AG04450 (cell line): ENCODE results near the gene KNDC1. TPM values are rescaled to one million over a fixed set of nuclear protein-coding genes. Genes with fewer than 3 reads are reported as not detected.

Source experiments
- CTCF ChIA-PET: fragments of 300-600, 350-600 bp; formaldehyde crosslinking; extraction: SDS; loops from one replicate; lab custom pipeline; 2022; ENCODE audit warnings: antibody characterized with exemption, inconsistent platforms; lab: Charles Lee
- POLR2A ChIA-PET: fragments of 350-600 bp; formaldehyde crosslinking; extraction: SDS; loops from one replicate; lab custom pipeline; 2021; ENCODE audit warnings: antibody characterized with exemption, inconsistent platforms; lab: Yijun Ruan, JAX
- DNase-seq: peaks from one replicate; pipeline ENCODE4 v3.0.0-alpha.2; 2011; ENCODE audit warnings: low read depth, low spot score
- H3K27ac ChIP-seq: one replicate; pipeline ENCODE4 v1.5.1; 2012; ENCODE audit warnings: low read depth, low read length, control low read depth
- H3K27me3 ChIP-seq: one replicate; pipeline ENCODE4 v1.6.0; 2012; ENCODE audit warnings: low read length; ENCODE audit not compliant: control insufficient read depth, insufficient read depth
- H3K4me3 ChIP-seq: 2 replicates; pipeline ENCODE4 v1.5.1; 2011; ENCODE audit warnings: mild to moderate bottlenecking, low read depth, low read length, control low read depth
- H3K9me3 ChIP-seq: 2 replicates; pipeline ENCODE4 v1.5.1; 2012; ENCODE audit warnings: low read length; ENCODE audit not compliant: control insufficient read depth, insufficient read depth
- CTCF ChIP-seq: IDR thresholded peaks from 2 replicates; pipeline ENCODE4 v1.5.1; 2011; ENCODE audit warnings: low read depth, low read length, control low read depth, inconsistent platforms
- polyA plus RNA-seq: library from polyadenylated mRNA; depleted of rRNA; stranded (reverse); fragments of >200 nt; gene quantifications from 2 replicates; pipeline ENCODE4 v1.2.3, GENCODE V29; 2011

KNDC1 gene
- polyA plus RNA-seq, 1 experiment, result 0.46 TPM

GRCh38 chr10:133249094-133249780, 89.2 kb downstream of the KNDC1 start:
- DNase-seq, result no peak
- Histone ChIP-seq H3K27me3 (peaks cover 17% of the 10 kb centered on the region), H3K27ac (no peak overlapping the region), H3K9me3 (no peaks in the 10 kb centered on the region; the same call in 1 of the 2 replicates), H3K4me3 (no peak overlapping the region)
- CTCF ChIA-PET, result no interaction called here
- no peak for TF ChIP-seq CTCF
- POLR2A ChIA-PET, result no interaction called here

- Histone ChIP-seq H3K27me3 (peaks cover 17% of the 10 kb centered on the region), H3K4me3 (no peak overlapping the region), H3K9me3 (no peaks in the 10 kb centered on the region; the same call in 1 of the 2 replicates), H3K27ac (no peak overlapping the region)
- no peak for TF ChIP-seq CTCF
- POLR2A ChIA-PET, result no interaction called here
- no peak for DNase-seq
- CTCF ChIA-PET, result no interaction called here
Observed at GRCh38 chr10:133249975-133250754, 90.1 kb downstream of the KNDC1 start.

- ChIA-PET CTCF (no interaction called here), POLR2A (no interaction called here)
- Histone ChIP-seq H3K4me3 (no peak overlapping the region), H3K9me3 (no peaks in the 10 kb centered on the region; the same call in 1 of the 2 replicates), H3K27me3 (peaks cover 13% of the 10 kb centered on the region), H3K27ac (no peak overlapping the region)
- no peak for DNase-seq
- TF ChIP-seq CTCF, result no peak
Observed at GRCh38 chr10:133251388-133252222, 91.6 kb downstream of the KNDC1 start.

GRCh38 chr10:133252223-133252552, 92.2 kb downstream of the KNDC1 start:
- Histone ChIP-seq H3K27me3 (peaks cover 13% of the 10 kb centered on the region), H3K9me3 (no peaks in the 10 kb centered on the region; the same call in 1 of the 2 replicates), H3K27ac (no peak overlapping the region), H3K4me3 (no peak overlapping the region)
- CTCF ChIA-PET, result no interaction called here
- no peak for TF ChIP-seq CTCF
- POLR2A ChIA-PET, result no interaction called here
- DNase-seq, result no peak
